Inferior parietal cortex (tissue), 1 donor: ENCODE results near the gene NR5A1.

Experiments used
- DNase-seq: peaks from one replicate; pipeline ENCODE4 v3.0.0-alpha.2; 2016; ENCODE audit errors: extremely low spot score

Gene NR5A1

GRCh38 chr9:124514125-124514524, 6.9 kb upstream of the NR5A1 start:
- DNase-seq = no peak

GRCh38 chr9:124513376-124513994, 6.3 kb upstream of the NR5A1 start:
- no peak for DNase-seq

GRCh38 chr9:124512806-124513204, 5.6 kb upstream of the NR5A1 start:
- DNase-seq = no peak

- no peak for DNase-seq
Measured at GRCh38 chr9:124511891-124512805, 4.9 kb upstream of the NR5A1 start.

GRCh38 chr9:124511426-124511840, 4.2 kb upstream of the NR5A1 start:
- no peak for DNase-seq

- DNase-seq = no peak
Measured at GRCh38 chr9:124510650-124511425, 3.6 kb upstream of the NR5A1 start.

GRCh38 chr9:124507880-124508423, 753 bp upstream of the NR5A1 start:
- DNase-seq = no peak

- no peak for DNase-seq
Measured at GRCh38 chr9:124506433-124506832, 766 bp downstream of the NR5A1 start.

GRCh38 chr9:124505901-124506346, 1.3 kb downstream of the NR5A1 start:
- no peak for DNase-seq

- DNase-seq = no peak
Measured at GRCh38 chr9:124505006-124505900, 1.9 kb downstream of the NR5A1 start.

GRCh38 chr9:124504530-124505005, 2.6 kb downstream of the NR5A1 start:
- no peak for DNase-seq

GRCh38 chr9:124503713-124504529, 3.3 kb downstream of the NR5A1 start:
- no peak for DNase-seq

- DNase-seq = no peak
Measured at GRCh38 chr9:124502711-124503702, 4.2 kb downstream of the NR5A1 start.

GRCh38 chr9:124501771-124502320, 5.4 kb downstream of the NR5A1 start:
- DNase-seq = no peak

- DNase-seq = no peak
Measured at GRCh38 chr9:124500796-124501611, 6.2 kb downstream of the NR5A1 start.

- no peak for DNase-seq
Measured at GRCh38 chr9:124500028-124500795, 7.0 kb downstream of the NR5A1 start.

GRCh38 chr9:124499216-124499615, 8.0 kb downstream of the NR5A1 start:
- no peak for DNase-seq
